ENCODE measurements around the gene LDHD.

- TF ChIP-seq CTCF (IDR thresholded peaks at IDR 0.05; ENCODE audit: low read length) (no peak), EZH2 (optimal IDR thresholded peaks at IDR 0.05; ENCODE audit: low read depth, low read length) (no peak), EZH2phosphoT487 (IDR thresholded peaks at IDR 0.05; ENCODE audit: low read length) (no peak)
These were observed 3.7 kb upstream of the LDHD start for GRCh38 chr16:75120253-75120652.

Data from MM.1S (cell line).